NCI-H526 treated with DMSO at 0.1 percent for 48 hours (cell line): ENCODE data around the gene GRIN2D.

Experiments used
- DNase-seq: peaks from one replicate; lab custom pipeline; 2025; lab: John Stamatoyannopoulos, UW

GRIN2D gene

DNA sequence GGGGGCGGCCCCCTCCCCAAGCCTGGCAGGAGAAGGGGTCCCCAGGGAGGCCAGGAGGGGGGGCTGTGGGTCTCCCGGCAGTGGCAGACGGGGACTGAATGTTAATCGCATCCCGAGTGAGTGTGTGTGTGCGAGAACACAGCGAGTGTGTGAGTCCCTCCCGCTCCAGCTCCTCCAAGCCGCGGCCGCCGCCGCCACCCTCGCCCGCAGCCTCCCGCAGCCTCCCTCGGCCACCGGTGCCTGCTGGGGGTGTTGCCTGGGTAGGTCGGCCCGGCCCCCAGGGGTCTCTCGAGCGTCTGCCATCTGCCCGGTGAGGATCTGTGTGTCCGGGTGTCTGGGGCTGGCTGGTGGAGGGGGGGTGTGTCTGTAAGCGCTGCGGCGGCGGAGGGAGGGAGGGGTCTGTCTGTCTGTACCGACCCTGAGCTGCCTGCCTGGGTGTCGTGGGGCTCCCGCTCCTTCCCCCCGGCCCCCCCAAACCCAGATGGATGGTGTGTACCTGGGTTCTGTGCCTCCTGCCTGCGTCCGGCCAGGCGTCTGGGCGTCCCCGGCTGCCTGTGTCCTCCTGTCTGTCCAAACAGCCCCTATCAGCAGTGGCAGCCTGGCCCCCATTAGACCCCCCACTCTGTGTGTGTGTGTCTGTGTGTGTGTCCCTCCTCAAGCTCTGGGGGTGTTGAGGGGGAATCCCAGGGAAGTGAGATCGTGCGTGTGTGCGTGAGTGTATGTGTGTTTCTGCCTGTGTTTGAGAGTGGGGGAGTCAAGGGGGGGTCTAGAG, at the start of gene GRIN2D:
TSS of gene GRIN2D (plus strand) at position 110 of the 772 bp plus-strand sequence. CDS start 4,725 bp downstream, outside the sequence.
- DNase-seq: no peak

DNA sequence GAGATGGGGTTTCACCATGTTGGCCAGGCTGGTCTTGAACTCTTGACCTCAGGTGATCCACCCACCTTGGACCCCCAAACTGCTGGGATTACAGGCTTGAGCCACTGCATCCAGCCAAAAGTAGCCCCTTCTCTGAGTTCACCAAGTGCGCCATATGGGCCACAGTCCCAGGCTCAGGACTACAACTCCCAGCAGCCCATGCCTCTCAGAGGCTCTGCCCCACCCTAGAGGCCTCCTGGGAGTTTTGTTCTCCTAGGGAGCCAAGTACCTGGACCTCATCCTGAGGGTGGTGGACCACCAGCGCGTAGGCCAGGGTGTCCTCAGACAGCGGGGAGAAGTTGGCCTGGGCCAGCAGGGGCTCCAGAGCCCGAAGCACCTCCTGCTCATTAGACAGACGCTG, 48.6 kb upstream of the GRIN2D start:
- no peak for DNase-seq

DNA sequence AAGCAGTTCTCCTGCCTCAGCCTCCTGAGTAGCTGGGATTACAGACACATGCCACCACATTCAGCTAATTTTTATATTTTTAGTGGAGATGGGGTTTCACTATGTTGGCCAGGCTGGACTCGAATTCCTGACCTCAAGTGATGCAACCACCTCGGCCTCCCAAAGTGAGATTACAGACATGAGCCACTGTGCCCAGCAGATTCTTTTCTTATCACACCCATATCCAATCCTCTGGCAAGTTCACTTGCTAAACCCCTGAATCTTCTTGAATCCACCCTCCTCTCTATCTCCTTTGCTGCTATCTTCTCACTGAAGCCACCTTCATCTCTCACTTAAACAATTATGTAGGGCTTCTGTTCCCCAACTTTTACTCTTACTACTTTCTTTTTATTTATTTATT, 47.3 kb upstream of the GRIN2D start:
- DNase-seq: no peak

GRCh38 chr19:48348045-48348444, 45.4 kb upstream of the GRIN2D start:
- DNase-seq: no peak

- no peak for DNase-seq
These were observed 44.7 kb upstream of the GRIN2D start for GRCh38 chr19:48348737-48349136.

GRCh38 chr19:48350856-48351255, 42.6 kb upstream of the GRIN2D start:
- no peak for DNase-seq

- peak; percentile 84 for DNase-seq
These were observed 42.1 kb upstream of the GRIN2D start for GRCh38 chr19:48351341-48351752.

GRCh38 chr19:48353677-48354076, 39.8 kb upstream of the GRIN2D start:
- DNase-seq: no peak

DNA sequence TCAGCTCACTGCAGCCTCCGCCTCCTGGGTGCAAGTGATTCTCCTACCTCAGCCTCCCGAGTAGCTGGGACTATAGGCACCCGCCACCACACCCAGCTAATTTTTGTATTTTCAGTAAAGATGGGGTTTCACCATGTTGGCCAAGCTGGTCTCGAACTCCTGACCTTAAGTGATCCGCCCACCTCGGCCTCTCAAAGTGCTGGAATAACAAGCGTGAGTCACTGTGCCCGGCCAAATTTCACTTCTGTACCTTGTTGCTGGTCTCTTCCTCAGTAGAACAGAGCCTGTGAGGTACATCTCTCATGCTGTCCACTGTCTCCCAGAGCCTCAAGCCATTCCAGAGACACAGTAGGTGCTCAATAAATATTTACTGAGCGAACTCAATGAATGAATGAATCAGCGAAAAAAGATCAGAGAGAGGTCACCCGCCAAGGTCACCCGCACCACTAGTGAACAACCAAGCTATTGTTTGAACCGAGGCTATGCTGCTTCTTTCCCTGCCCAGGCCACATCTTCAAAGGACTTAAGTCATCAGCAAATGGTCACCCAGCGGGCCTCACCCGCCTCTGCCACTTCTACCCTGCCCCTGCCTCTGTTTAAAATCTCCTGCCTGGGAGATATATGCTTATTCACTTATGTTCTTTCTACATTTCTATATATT, 39.0 kb upstream of the GRIN2D start:
- no peak for DNase-seq

GRCh38 chr19:48355365-48355954, 38.0 kb upstream of the GRIN2D start:
- no peak for DNase-seq

- DNase-seq: no peak
These were observed 34.3 kb upstream of the GRIN2D start for GRCh38 chr19:48359123-48359522.

GRCh38 chr19:48361912-48362311, 31.6 kb upstream of the GRIN2D start:
- DNase-seq: no peak

GRCh38 chr19:48362716-48363499, 30.6 kb upstream of the GRIN2D start:
- peak; percentile 90 for DNase-seq

DNA sequence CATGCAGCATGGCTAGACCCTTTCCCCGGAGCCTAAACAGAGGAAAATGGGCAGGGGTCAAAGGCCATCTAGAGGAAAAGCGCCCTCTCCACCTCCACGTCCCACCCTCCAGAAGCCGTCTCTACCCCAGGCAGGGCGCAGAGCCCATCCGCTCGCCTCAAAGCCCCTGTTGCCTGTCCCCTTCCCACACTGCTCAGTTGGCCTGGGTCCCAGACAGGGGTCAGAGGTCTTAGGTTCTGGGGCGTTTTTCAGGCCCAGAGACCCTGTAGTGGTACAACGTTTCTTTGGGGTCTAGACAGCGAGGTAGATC, 30.0 kb upstream of the GRIN2D start:
- DNase-seq: peak; percentile 36

GRCh38 chr19:48363810-48364597, 29.5 kb upstream of the GRIN2D start, which contains the start of the genes SYNGR4 and TMEM143:
Gene SYNGR4 (plus strand): TSS chr19:48364367. CDS start chr19:48365843, 1,476 bp downstream.
Gene TMEM143 (minus strand): TSS chr19:48363940. CDS start chr19:48363920, 20 bp downstream.
- DNase-seq: peak; percentile 98

DNA sequence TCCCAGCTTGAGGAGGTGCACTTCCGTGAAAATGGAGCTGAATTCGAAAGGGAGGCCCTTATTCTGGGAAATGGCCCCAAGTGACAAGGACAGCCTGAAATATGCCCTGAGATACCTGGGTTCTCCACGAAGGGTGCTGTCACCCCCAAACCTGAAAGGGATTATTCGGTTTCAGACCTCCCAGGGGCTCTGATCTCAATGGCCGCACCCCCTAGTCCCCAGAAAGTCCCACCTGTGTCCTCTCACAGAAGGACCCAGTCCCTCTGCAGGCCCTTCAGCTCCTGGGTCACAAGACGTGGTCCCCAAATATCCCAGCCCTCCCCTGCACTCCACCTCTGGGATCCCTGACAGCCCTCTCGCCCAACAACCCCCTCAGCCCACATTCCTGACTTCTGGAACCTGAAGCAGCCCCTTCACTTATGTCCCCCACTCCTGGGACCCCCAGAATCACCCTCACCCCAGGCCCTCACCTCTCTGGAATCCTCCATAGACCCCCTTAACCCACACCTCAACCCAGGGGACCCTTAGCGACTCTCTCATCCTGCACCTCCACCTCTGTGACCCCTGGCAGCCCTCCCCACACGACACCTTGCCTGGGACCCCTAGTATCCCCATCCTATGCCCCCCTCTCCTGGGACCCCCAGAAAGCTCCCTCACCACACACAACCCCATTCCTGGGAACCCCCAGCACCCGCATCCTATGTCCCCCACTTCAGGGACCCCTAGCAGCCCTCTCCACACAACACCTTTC, 28.7 kb upstream of the GRIN2D start:
- no peak for DNase-seq

- DNase-seq: no peak
These were observed 27.9 kb upstream of the GRIN2D start for GRCh38 chr19:48365602-48366001.

DNA sequence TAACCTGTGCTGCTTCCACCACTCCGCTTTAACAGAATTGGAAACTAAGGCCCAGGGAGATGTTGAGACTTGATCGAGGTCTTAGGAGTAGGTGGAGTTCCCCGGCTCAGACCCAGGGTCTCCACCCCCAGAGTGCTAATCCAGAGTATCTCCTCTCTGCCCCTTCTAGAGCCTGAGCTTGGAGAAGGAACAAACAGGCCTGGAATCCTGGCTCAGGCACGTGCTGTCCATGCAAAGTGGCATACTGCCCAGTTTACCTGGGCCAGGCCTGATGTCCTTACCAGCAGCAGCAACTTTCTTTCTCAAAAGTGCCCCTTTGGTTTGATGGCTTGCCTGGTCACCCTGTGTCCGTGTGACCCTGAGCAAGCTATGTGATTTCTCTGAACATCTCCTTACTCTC, 25.6 kb upstream of the GRIN2D start:
- no peak for DNase-seq

DNA sequence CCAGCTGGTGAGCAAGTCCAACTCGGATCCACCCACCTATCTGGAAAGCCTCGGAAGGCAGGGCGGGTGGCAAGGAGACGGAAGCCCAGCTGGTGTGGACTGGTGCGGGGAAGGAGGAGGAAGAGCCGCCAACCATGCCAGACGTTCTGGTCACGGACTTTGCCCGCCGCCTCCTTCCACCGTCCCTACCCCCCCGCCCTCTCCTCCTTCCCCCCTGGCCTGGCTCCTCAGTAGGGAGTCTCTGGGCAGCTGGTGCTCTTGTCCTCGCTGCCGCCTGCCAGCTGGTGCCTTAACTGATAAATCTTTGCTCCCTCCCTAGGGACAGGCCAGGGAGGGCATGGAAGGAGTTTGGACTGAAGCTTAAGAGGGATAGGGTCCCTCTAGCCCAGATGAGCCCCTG, 24.5 kb upstream of the GRIN2D start:
- DNase-seq: no peak

DNA sequence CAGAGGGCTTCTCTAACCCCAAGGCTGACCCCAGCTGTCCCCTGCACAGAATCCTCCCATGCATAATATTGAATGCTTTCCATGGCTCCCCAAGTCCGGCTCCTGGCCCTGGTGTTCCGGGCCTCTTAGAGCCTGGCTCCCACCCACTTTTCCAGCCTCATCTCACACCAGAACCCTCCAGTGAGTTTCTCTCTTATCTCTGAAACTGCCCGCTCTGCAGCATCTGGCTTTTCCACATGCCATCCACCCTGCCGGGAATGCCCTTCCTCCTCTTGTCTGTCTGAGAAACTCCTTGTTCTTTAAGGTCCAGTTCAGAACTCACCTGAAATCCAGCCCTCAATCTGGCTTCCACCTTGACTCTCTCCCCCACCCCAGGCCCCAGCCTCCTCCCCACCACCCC, 22.5 kb upstream of the GRIN2D start:
- DNase-seq: no peak

DNA sequence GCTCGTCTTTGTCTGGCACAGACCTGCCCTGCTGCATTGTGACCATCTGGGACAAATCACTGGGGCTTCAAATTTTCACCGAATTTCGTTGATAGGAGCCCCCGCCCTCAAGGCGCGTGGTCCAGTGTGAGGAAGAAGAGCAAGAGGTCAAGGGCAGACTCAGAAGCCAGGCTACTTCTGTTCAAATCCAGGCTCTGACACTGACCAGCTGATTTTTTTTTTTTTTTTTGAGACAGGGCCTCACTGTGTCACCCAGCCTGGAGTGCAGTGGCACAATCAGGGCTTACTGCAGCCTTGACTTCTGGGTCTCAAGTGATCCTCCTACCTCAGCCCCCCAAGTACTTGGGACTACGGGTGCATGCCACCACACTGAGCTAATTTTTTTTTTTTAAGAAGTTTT, 22.1 kb upstream of the GRIN2D start:
- no peak for DNase-seq
